ENCODE data around the gene SPRR1A. TPM values are rescaled to one million over a fixed set of nuclear protein-coding genes. Genes with fewer than 3 reads are reported as not detected.

SPRR1A gene
- total RNA-seq, 1 experiment from 2014 or later: not detected

- no peaks in the 10 kb centered on the region for H3K9me3 ChIP-seq (ENCODE audit: control insufficient read depth, insufficient read depth, low read depth, low read length)
- no TSS peak for BruUV-seq (replicated peaks)
- no peak overlapping the region for H3K27ac ChIP-seq (ENCODE audit: low read length)
- ATAC-seq (no peak), DNase-seq (ENCODE audit: low read depth, low spot score) (no peak)
- intact Hi-C loops (cut with micrococcal nuclease; ENCODE audit: unreplicated experiment): no loop called here
- H3K36me3 ChIP-seq (ENCODE audit: control insufficient read depth, insufficient read depth, low read length): no peaks in the 10 kb centered on the region
- H3K4me1 ChIP-seq (ENCODE audit: control insufficient read depth, insufficient read depth, low read length): no peaks in the 10 kb centered on the region
- no peaks in the 10 kb centered on the region; the same call in 1 of the 2 replicates for H3K27me3 ChIP-seq (ENCODE audit: control insufficient read depth, insufficient read depth, low read length)
- ChIA-PET POLR2A (no interaction called here), CTCF (no interaction called here)
- no peak overlapping the region for H3K4me3 ChIP-seq (ENCODE audit: low read depth in 2 of 2, low read length in 2 of 2)
- TF ChIP-seq CTCF (IDR thresholded peaks at IDR 0.05) (no peak), POLR2AphosphoS5 (IDR thresholded peaks at IDR 0.05; ENCODE audit: low read depth, low read length) (no peak), SIN3A (IDR thresholded peaks at IDR 0.05; ENCODE audit: borderline replicate concordance, insufficient read depth, low read depth, low read length) (no peak), TCF7L2 (IDR thresholded peaks at IDR 0.05; ENCODE audit: low read depth, low read length) (no peak), REST (IDR thresholded peaks at IDR 0.05; ENCODE audit: insufficient read depth in 1 of 2, low read depth in 2 of 2, low read length in 1 of 2) (no peak)
- in situ Hi-C loops (cut with HindIII; ENCODE audit: low pct_unique_long_range_greater_than_20kb, low sequenced_read_pairs): no loop called here
These were observed 7.2 kb upstream of the SPRR1A start for GRCh38 chr1:152976688-152977087.

- Histone ChIP-seq H3K36me3 (ENCODE audit: control insufficient read depth, insufficient read depth, low read length) (no peaks in the 10 kb centered on the region), H3K4me1 (ENCODE audit: control insufficient read depth, insufficient read depth, low read length) (no peaks in the 10 kb centered on the region), H3K9me3 (ENCODE audit: control insufficient read depth, insufficient read depth, low read depth, low read length) (no peaks in the 10 kb centered on the region), H3K27me3 (ENCODE audit: control insufficient read depth, insufficient read depth, low read length) (no peaks in the 10 kb centered on the region; the same call in none of the 2 replicates), H3K4me3 (ENCODE audit: low read depth in 2 of 2, low read length in 2 of 2) (no peak overlapping the region), H3K27ac (ENCODE audit: low read length) (no peak overlapping the region)
- no peak for DNase-seq (ENCODE audit: low read depth, low spot score)
- no TSS peak for BruUV-seq (replicated peaks)
- intact Hi-C loops (cut with micrococcal nuclease; ENCODE audit: unreplicated experiment) (no loop called here), in situ Hi-C loops (cut with HindIII; ENCODE audit: low pct_unique_long_range_greater_than_20kb, low sequenced_read_pairs) (no loop called here)
- TF ChIP-seq SIN3A (IDR thresholded peaks at IDR 0.05; ENCODE audit: borderline replicate concordance, insufficient read depth, low read depth, low read length): no peak
- TF ChIP-seq POLR2AphosphoS5 (IDR thresholded peaks at IDR 0.05; ENCODE audit: low read depth, low read length): no peak
- no peak for TF ChIP-seq TCF7L2 (IDR thresholded peaks at IDR 0.05; ENCODE audit: low read depth, low read length)
- TF ChIP-seq REST (IDR thresholded peaks at IDR 0.05; ENCODE audit: insufficient read depth in 1 of 2, low read depth in 2 of 2, low read length in 1 of 2): no peak
- TF ChIP-seq CTCF (IDR thresholded peaks at IDR 0.05): no peak
- CTCF ChIA-PET: no interaction called here
- POLR2A ChIA-PET: no interaction called here
- ATAC-seq: no peak
These were observed 6.3 kb upstream of the SPRR1A start for GRCh38 chr1:152977614-152978013.
